Stimulated activated CD8-positive, alpha-beta memory T cell treated with anti-CD3 and anti-CD28 coated beads, Interleukin-7, amount 100 ng/mL, for 4 hours (primary cell): ENCODE results near the gene STRN3.

ENCODE experiments used
- DNase-seq, 2 donors: peaks; one replicate each; pipeline ENCODE4 v3.0.0-alpha.2; 2020; ENCODE audit warnings: low read depth in 2 of 2

STRN3 gene

DNA sequence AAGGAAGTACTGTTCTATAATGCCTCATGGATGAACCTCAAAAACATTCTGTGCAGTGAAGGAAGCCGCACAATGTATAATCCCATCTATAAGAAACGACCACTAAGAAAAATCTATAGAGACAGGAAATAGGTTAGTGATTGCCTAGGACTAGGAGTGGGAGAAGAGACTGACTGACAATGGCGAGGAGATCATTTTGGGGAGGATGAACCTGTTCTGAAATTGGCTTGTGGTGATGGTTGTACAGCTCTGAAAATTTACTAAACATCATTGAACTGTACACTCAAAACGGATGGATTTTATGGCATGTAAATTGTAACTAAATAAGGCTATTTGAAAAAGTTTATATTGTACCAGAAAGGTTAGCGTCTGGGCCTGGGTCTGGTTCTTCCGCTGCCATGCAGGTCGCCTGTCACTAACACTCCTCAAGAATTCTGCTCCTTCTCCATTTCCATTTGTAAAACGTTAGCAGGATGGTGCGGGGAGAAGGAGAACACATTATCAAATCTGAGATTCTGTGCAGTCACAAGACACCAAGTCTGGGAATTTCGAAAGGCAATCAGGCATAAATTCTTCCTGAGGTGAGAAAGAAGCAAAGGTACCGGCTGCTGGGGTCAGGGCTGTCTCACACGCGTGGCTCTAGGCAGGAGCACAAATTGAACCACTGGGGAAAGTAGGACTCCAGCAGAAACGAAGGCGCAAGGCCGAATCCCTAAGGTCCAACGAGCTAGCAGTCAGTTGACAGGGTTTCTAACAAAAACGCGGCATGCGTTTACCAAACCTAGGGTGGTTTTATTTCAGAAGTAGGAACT is 152.7 kb downstream of the STRN3 start:
- DNase-seq = no peak

DNA sequence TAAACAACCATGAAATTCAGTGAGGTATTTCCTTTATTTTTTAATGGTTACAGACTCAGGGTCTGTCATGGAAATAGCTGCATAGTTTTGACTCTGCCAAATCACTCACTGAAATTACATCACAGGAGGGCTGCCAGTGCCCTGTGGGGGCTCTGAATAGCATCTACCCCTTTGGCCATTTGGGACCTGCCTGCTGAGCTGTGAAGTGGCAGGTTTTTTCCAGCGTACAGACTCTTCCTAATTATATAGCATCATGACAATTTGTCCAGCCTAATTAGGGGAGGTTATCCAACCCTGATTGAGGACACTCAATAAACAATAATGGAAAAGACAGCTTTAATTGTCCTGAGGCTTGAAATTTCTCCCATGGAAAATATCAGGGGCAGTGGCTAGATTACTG is 153.6 kb downstream of the STRN3 start:
- DNase-seq = no peak

DNA sequence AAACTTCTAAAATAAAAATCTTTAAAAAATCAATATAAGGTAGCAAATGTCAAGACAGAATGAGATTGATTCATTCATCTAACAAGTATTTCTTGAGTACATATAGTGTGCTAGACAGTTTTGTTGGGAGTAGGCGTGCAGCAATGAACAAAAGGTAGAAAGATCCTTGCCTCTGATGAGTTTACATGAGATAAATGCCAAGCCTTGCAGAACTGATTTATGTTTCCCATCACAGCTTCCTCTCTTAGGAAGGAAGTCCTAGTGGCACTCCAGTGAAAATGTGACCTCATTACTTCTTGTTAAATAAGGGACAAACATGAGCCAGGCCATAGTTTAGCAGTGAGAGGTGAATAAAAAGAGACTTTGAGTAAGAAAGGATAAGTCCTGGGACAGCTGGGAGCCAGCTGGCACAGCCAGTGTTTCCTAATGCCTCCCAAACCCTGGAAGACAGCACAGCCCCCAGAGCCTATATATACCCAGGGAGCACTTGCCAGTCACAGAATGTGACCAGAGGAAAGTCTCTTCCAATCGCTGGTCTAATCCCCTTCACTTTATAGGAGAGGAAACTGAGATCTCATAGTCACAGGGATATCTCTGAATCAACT is 156.5 kb downstream of the STRN3 start:
- no peak for DNase-seq

DNA sequence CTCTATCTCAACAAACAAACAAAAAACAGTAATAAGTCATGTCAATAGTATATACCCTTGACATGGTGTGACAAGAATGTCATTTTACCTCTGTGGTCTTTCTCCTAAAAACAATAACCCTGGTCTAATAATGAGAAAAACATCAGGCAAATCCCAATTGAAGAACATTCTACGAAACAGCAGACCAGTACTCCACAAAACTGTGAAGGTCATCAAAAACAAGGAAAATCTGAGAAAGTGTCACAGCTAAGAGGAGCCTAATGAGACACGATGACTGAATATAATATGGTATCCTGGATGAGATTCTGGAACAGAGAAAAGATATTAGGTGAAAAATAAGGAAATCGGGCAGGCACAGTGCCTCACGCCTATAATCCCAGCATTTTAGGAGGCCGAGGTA is 157.4 kb downstream of the STRN3 start:
- DNase-seq = no peak

DNA sequence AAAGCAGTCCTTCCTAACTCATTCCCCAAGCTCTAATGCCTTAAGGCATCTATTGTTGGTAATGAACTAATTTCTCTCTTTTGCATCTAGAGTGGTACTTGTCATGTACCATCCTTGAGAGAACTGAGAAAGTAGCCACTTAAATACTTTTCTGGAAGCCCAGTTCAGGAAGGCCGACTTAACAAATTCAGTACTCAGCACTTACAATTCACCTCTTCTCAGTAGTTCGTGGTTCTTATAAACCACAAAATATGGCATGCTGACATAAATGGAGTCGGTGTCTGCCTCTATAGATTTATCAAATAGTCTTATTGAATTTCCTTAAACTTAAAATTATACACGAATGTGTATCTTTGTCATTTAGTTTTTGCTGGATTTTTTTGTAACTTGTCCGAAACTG is 161.2 kb downstream of the STRN3 start:
- no peak for DNase-seq

DNA sequence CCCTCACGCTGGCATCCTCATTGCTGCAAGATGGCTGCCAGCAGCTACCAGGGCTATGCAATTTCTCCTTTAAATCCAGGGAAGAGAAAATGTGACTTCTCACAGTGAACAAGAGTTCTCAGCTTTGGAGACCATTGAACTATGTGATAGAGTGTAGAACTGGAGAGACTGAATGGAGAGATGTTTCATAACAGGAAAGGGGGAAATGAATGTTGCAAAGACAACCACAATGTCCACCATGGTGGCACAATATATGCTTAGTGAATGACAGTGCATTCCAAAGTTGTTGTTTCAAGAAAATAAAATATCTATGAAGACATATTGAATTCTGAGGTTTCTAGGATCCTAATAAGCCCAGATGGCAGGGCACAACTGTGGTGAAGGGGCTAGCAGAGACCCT is 165.0 kb downstream of the STRN3 start:
- no peak for DNase-seq

DNA sequence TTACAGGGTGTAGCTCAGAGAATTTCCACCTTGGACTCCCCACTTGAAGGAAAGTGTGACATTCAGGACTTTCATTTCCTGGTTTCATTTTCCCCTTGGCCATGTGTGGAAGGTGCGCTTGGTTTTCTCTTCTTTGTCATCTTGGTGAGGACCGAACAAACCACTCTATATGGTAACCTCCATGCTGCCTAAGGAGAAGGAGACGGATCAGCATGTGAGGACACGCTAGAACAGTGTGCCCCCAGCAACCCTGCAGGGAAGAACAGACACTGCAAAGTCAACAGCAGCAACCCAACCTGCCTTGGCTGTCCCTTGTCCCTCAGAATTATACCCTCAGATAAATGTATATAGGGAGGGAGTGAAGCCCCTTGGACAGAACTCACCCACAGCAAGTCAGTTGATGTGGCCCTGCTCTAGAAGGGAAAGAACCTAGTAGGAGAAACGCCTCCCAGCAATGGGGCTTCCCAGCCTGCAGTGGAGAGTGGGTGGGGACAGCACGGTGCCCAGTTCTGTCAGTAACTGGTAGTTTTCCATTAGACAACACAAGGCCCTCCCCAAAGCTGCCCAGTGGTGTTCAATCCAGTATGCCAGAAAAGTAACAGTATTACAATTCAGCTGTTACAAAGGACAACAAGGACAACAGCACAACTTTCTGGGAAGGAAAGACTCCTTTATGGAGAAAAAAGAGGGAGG is 170.7 kb downstream of the STRN3 start:
- DNase-seq = no peak

DNA sequence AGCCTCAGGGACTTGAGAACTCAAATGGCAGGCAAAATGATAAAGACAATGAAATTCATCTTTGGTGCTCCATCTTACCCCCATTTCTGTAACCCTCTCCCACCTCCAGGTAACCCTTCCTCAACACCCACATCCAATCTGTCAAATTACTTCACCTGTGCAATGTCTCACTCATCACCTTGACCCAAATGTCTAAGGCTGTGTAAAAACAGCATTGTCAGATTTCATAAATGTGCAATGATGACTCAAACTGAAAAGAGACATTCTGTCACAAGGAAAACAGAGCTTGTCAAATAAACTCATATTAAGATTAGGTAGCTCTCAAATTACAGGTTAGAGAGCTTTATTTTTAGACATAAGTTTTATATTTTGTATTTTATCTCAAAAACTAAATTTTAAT is 171.7 kb downstream of the STRN3 start:
- DNase-seq = no peak

DNA sequence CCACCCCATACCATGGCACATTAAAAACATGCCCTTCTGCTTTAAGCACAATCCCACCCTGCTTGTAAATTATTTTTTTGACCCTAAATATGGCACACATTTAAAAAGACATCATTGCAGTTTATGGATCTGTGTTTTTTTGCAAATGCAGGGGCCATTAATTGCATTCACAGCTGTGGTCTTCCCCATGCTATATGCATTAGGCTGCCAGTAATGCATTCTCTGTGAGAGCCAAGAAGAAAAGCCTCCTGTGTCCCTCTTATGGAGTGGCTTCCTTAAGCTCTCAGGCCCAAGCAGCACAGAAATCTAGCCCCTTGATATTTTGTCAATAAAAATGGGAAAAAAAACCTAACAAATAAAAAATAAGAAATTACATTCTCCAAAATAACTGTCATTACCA is 172.2 kb downstream of the STRN3 start:
- DNase-seq = no peak

DNA sequence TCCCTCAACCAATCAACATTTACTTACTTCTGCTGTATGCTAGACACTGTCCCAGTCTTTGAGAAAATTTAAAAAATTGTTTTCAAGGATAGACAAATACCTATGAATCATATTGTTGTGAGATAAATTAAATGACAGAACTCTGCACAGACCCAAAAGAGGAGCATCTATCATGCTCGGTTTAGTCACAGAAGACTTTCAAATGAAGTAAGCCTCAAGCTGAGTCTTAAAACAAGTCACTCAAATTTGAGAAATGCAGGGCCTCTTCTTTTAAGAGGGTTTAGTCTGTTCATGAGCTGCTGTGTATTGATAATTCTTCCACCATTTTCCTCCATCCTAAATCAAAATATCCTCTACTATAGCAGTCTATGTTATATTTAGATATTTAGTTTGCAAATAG is 176.2 kb downstream of the STRN3 start:
- no peak for DNase-seq

DNA sequence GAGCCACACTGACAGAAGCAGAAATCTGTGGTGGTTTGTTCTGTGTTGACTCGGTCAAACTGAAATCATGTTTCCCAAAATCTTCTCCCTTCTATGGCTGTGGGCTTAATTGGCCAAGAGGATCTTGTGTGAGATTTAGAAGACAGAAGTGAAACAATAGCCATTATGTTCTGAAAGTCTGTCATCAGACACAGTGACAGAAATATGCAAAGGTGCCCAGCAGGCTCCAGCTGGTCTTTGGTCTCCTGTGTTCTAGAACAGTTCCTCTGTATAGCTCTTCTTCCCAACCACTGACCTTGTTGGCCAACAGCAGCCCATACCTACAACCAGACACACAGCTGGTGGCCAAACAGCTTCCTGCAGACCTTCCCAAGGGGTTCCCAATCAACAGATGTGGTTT is 176.8 kb downstream of the STRN3 start:
- DNase-seq = no peak

DNA sequence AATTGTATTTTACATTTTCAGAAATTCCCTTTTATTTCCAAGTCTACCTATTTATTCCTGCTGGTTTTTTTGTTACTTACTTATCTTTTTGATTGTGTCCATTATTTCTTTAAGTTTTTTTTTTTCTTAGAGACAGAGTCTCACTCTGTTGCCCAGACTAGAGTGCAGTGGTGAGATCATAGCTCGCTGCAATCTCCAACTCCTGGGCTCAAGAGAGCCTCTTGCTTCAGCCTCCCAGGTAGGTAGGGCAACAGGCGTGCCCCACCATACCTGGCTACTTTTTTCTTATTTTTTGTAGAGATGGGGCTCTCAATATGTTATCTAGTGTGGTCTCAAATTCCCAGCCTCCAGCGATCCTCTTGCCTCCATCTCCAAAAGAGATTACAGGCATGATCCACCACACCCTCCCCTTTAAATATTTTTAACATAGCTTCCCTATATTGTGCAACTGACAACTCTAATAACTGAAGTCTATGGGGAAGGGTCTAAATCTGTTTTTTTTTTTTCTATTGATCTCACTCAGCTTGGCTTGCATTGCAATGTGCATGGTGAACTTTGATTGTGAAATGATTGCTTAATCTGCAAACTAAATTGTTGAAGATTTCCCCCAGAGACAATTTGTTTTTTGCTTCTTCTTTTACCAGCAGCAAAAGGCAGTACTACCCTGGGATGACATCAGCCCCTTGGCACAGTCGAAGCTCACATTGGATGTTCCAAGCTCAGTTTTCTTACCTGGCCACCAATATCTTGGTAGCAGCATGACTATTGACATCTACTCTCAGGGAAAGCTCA is 177.5 kb downstream of the STRN3 start:
- DNase-seq = no peak
